ENCODE results near the gene SNORC. TPM values are rescaled to one million over a fixed set of nuclear protein-coding genes. Genes with fewer than 3 reads are reported as not detected.

SNORC gene
- polyA plus RNA-seq, 3 donors: 0.61 TPM; not detected in 2

- H3K4me1 Mint-ChIP-seq: no peaks in the 10 kb centered on the region
- H3K9ac ChIP-seq (ENCODE audit: insufficient read depth, low read length, poor library complexity, severe bottlenecking): no peak overlapping the region
- peaks cover 14 to 23% (median 17%) of the 10 kb centered on the region in 3 donors for H3K27me3 Mint-ChIP-seq (ENCODE audit: low read depth in 3 of 3)
- TF ChIP-seq CTCF (IDR thresholded peaks at IDR 0.05): no peak
- H3K27me3 ChIP-seq (ENCODE audit: control insufficient read depth in 2 of 2, insufficient read depth in 2 of 2, low read length in 2 of 2): peaks cover 2 to 8% of the 10 kb centered on the region in 2 donors
- H3K4me3 Mint-ChIP-seq: no peak overlapping the region
- no peak for DNase-seq
- H3K27ac Mint-ChIP-seq: no peak overlapping the region
- H3K79me2 ChIP-seq (ENCODE audit: insufficient read depth, low read length): no peaks in the 10 kb centered on the region
- no peak overlapping the region for H3K4me2 ChIP-seq (replicated peaks; ENCODE audit: extremely low read depth, low read length, poor library complexity, severe bottlenecking)
- intact Hi-C loops (cut with micrococcal nuclease): no loop called here
- no peak overlapping the region for H3K27ac ChIP-seq (ENCODE audit: low read depth in 1 of 2, low read length in 2 of 2)
- 96% methylated on average over 17 of the region's 17 CpGs for WGBS (ENCODE audit: insufficient coverage)
- no peak overlapping the region for H2AFZ ChIP-seq (ENCODE audit: insufficient read depth, low read depth, low read length, poor library complexity, severe bottlenecking)
- H4K20me1 ChIP-seq (ENCODE audit: insufficient read depth, low read length): no peaks in the 10 kb centered on the region
- no peaks in the 10 kb centered on the region for H3K4me1 ChIP-seq (ENCODE audit: control insufficient read depth in 1 of 2, insufficient read depth in 2 of 2, low read length in 2 of 2)
- no peak overlapping the region for H3K4me3 ChIP-seq (replicated peaks in 1 of 3; ENCODE audit: low read depth in 2 of 3, low read length in 3 of 3)
- peaks cover 0 to 1% (median 0%) of the 10 kb centered on the region in 7 donors for H3K9me3 Mint-ChIP-seq
- no peaks in the 10 kb centered on the region for H3K36me3 Mint-ChIP-seq
- H3K36me3 ChIP-seq (replicated peaks in 1 of 2; ENCODE audit: control insufficient read depth in 1 of 2, insufficient read depth in 2 of 2, low read length in 2 of 2): no peaks in the 10 kb centered on the region
- no peaks in the 10 kb centered on the region for H3K9me3 ChIP-seq (replicated peaks in 1 of 2; ENCODE audit: control insufficient read depth in 1 of 2, insufficient read depth in 1 of 2, low read length in 2 of 2)
These were observed 12.0 kb downstream of the SNORC start for GRCh38 chr2:232882085-232882484.

GRCh38 chr2:232882505-232883115, 12.5 kb downstream of the SNORC start:
- Mint-ChIP-seq H3K4me3 (no peak overlapping the region), H3K27me3 (ENCODE audit: low read depth in 3 of 3) (peaks cover 9 to 18% (median 12%) of the 10 kb centered on the region in 3 donors), H3K27ac (no peak overlapping the region), H3K4me1 (no peaks in the 10 kb centered on the region), H3K36me3 (no peaks in the 10 kb centered on the region), H3K9me3 (peaks cover 0 to 1% (median 0%) of the 10 kb centered on the region in 7 donors)
- no peak for DNase-seq
- Histone ChIP-seq H3K79me2 (ENCODE audit: insufficient read depth, low read length) (no peaks in the 10 kb centered on the region), H2AFZ (ENCODE audit: insufficient read depth, low read depth, low read length, poor library complexity, severe bottlenecking) (no peak overlapping the region), H4K20me1 (ENCODE audit: insufficient read depth, low read length) (no peaks in the 10 kb centered on the region), H3K4me3 (replicated peaks in 1 of 3; ENCODE audit: low read depth in 2 of 3, low read length in 3 of 3) (no peak overlapping the region), H3K27me3 (ENCODE audit: control insufficient read depth in 2 of 2, insufficient read depth in 2 of 2, low read length in 2 of 2) (peaks cover 0 to 3% of the 10 kb centered on the region in 2 donors), H3K4me2 (replicated peaks; ENCODE audit: extremely low read depth, low read length, poor library complexity, severe bottlenecking) (no peak overlapping the region), H3K27ac (ENCODE audit: low read depth in 1 of 2, low read length in 2 of 2) (no peak overlapping the region), H3K4me1 (ENCODE audit: control insufficient read depth in 1 of 2, insufficient read depth in 2 of 2, low read length in 2 of 2) (no peaks in the 10 kb centered on the region), H3K9ac (ENCODE audit: insufficient read depth, low read length, poor library complexity, severe bottlenecking) (no peak overlapping the region), H3K36me3 (replicated peaks in 1 of 2; ENCODE audit: control insufficient read depth in 1 of 2, insufficient read depth in 2 of 2, low read length in 2 of 2) (no peaks in the 10 kb centered on the region), H3K9me3 (replicated peaks in 1 of 2; ENCODE audit: control insufficient read depth in 1 of 2, insufficient read depth in 1 of 2, low read length in 2 of 2) (no peaks in the 10 kb centered on the region)
- TF ChIP-seq CTCF (IDR thresholded peaks at IDR 0.05): no peak
- WGBS (ENCODE audit: insufficient coverage): 96% methylated on average over 16 of the region's 20 CpGs
- intact Hi-C loops (cut with micrococcal nuclease): no loop called here

All from CD14-positive monocyte (primary cell).